ENCODE data around the gene CDS2.

GRCh38 chr20:5181958-5182357 is 55.1 kb downstream of the CDS2 start:
- no peak for TF ChIP-seq CTCF (IDR thresholded peaks at IDR 0.05)
- no peak for TF ChIP-seq POLR2A (IDR thresholded peaks at IDR 0.05)
- TF ChIP-seq POLR2AphosphoS5 (IDR thresholded peaks at IDR 0.05), result no peak

Measured in stomach (tissue), 4 donors.